Fibroblast of lung (primary cell): ENCODE results near the gene PRAMEF11.

Source experiments
- CTCF ChIP-seq, 2 donors: IDR thresholded peaks in 1 of 2; conservative IDR thresholded peaks in 1 of 2; 1 replicate in 1 of 2; 2 replicates in 1 of 2; pipeline ENCODE4 v1.5.1; 2011 to 2012; ENCODE audit warnings: low read length in 2 of 2, control low read depth in 1 of 2, inconsistent platforms in 1 of 2, low read depth in 1 of 2, mild to moderate bottlenecking in 1 of 2
- EZH2 ChIP-seq: IDR thresholded peaks from 2 replicates; pipeline ENCODE4 v1.5.1; 2012; ENCODE audit warnings: low read length, control low read depth, mild to moderate bottlenecking; ENCODE audit errors: missing control alignments

DNA sequence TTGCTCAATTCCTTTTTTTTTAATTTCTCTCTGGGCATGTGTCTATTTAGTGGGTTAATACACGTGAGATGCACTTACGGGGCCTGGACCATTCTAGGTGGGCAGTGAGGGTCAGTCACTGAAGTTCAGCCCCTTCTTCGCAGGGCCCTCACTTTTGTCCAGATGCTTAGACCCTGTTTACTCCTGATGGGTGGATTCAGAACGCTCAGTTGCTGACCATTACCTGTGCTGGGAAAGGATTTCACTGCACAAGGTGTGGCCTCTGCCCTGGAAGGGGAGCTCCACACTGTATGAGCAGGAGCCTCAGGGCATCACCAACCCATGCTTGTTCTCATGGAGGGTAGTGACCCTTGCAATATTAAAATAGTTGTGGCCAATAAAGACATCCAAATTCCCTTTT lies 53.1 kb downstream of the PRAMEF11 start:
- TF ChIP-seq CTCF (conservative IDR thresholded peaks at IDR 0.05 in 1 of 2, IDR thresholded peaks at IDR 0.05 in 1 of 2; ENCODE audit: low read depth in 1 of 2, low read length in 2 of 2): no peak
- no peak for TF ChIP-seq EZH2
